ENCODE data around the gene LUC7L2.
"Not testable (repeated sequence)": the region's sequence is repeated elsewhere in the genome, so short reads cannot be mapped to it uniquely, and the experiment has no call there.

Gene LUC7L2

GRCh38 chr7:139429735-139430134 is 70.0 kb downstream of the LUC7L2 start:
- H3K4me1 Mint-ChIP-seq (ENCODE audit: low read depth); H3K36me3 Mint-ChIP-seq (ENCODE audit: low read depth); H3K27me3 Mint-ChIP-seq (ENCODE audit: low read depth); H3K4me3 Mint-ChIP-seq; H3K27ac Mint-ChIP-seq; H3K9me3 Mint-ChIP-seq: not testable (repeated sequence)

GRCh38 chr7:139430443-139430842 is 70.7 kb downstream of the LUC7L2 start:
- Mint-ChIP-seq H3K27me3 (ENCODE audit: low read depth) (no peaks in the 10 kb centered on the region), H3K36me3 (ENCODE audit: low read depth) (peaks cover under 1% of the 10 kb centered on the region), H3K4me1 (ENCODE audit: low read depth) (peaks cover under 1% of the 10 kb centered on the region), H3K4me3 (no peak overlapping the region), H3K27ac (no peak overlapping the region), H3K9me3 (no peaks in the 10 kb centered on the region)

- H3K36me3 Mint-ChIP-seq (ENCODE audit: low read depth): peaks cover 3% of the 10 kb centered on the region
- H3K9me3 Mint-ChIP-seq: no peaks in the 10 kb centered on the region
- no peak overlapping the region for H3K4me3 Mint-ChIP-seq
- peaks cover 3% of the 10 kb centered on the region for H3K4me1 Mint-ChIP-seq (ENCODE audit: low read depth)
- no peak overlapping the region for H3K27ac Mint-ChIP-seq
- no peaks in the 10 kb centered on the region for H3K27me3 Mint-ChIP-seq (ENCODE audit: low read depth)
Measured at GRCh38 chr7:139431010-139431409, 71.3 kb downstream of the LUC7L2 start.

DNA sequence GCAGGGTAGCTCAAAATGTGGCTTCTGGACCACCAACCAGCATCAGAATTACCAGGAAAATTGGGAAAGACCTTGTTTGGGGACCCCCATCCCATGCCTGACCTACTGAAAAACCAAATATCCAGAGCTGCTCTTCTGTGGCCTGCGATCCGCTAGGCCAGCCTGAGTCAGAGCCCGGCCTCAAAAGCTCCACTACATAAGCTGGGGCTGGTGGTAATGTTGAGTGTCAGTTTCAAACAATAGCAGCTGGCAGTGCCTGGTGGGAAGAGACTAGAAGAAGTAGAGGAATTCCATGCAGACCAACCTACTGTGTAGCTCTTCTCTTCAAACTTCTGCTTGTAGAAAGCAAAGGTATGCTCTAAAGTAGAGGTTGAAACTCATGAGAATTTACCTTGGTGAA is 71.8 kb downstream of the LUC7L2 start:
- Mint-ChIP-seq H3K27me3 (ENCODE audit: low read depth) (no peaks in the 10 kb centered on the region), H3K9me3 (no peaks in the 10 kb centered on the region), H3K27ac (no peak overlapping the region), H3K4me1 (ENCODE audit: low read depth) (peaks cover 3% of the 10 kb centered on the region), H3K4me3 (no peak overlapping the region), H3K36me3 (ENCODE audit: low read depth) (peaks cover 3% of the 10 kb centered on the region)

DNA sequence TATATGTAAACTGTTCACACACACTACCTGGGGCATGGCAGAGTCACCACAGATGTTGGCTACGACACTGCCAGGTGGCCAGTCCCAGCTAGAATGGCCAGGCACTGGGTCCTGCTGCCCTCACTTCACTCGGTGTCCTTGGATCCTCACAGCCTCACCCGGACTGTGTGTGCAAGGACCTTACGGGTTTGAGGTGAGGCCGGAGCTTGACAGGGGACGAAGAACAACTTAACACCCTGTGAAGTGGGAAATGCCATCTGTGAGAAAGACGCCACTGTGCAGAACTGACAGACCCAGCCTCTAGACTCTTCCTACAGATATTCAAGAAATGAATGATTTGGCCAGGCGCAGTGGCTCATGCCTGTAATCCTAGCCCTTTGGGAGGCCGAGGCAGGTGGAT is 77.1 kb downstream of the LUC7L2 start:
- no peak overlapping the region for H3K4me3 Mint-ChIP-seq
- peaks cover 3% of the 10 kb centered on the region for H3K36me3 Mint-ChIP-seq (ENCODE audit: low read depth)
- no peak overlapping the region for H3K27ac Mint-ChIP-seq
- peaks cover 4% of the 10 kb centered on the region for H3K4me1 Mint-ChIP-seq (ENCODE audit: low read depth)
- H3K9me3 Mint-ChIP-seq: no peaks in the 10 kb centered on the region
- no peaks in the 10 kb centered on the region for H3K27me3 Mint-ChIP-seq (ENCODE audit: low read depth)

GRCh38 chr7:139439375-139439774 is 79.7 kb downstream of the LUC7L2 start:
- Mint-ChIP-seq H3K4me3 (no peak overlapping the region), H3K9me3 (no peaks in the 10 kb centered on the region), H3K4me1 (ENCODE audit: low read depth) (peaks cover 7% of the 10 kb centered on the region), H3K27ac (no peak overlapping the region), H3K27me3 (ENCODE audit: low read depth) (no peaks in the 10 kb centered on the region), H3K36me3 (ENCODE audit: low read depth) (peaks cover 3% of the 10 kb centered on the region)

- Mint-ChIP-seq H3K9me3 (no peaks in the 10 kb centered on the region), H3K4me3 (no peak overlapping the region), H3K4me1 (ENCODE audit: low read depth) (peaks cover 4% of the 10 kb centered on the region), H3K27ac (peak overlapping the region; percentile 55), H3K27me3 (ENCODE audit: low read depth) (no peaks in the 10 kb centered on the region), H3K36me3 (ENCODE audit: low read depth) (no peaks in the 10 kb centered on the region)
Measured at GRCh38 chr7:139441961-139442360, 82.3 kb downstream of the LUC7L2 start.

DNA sequence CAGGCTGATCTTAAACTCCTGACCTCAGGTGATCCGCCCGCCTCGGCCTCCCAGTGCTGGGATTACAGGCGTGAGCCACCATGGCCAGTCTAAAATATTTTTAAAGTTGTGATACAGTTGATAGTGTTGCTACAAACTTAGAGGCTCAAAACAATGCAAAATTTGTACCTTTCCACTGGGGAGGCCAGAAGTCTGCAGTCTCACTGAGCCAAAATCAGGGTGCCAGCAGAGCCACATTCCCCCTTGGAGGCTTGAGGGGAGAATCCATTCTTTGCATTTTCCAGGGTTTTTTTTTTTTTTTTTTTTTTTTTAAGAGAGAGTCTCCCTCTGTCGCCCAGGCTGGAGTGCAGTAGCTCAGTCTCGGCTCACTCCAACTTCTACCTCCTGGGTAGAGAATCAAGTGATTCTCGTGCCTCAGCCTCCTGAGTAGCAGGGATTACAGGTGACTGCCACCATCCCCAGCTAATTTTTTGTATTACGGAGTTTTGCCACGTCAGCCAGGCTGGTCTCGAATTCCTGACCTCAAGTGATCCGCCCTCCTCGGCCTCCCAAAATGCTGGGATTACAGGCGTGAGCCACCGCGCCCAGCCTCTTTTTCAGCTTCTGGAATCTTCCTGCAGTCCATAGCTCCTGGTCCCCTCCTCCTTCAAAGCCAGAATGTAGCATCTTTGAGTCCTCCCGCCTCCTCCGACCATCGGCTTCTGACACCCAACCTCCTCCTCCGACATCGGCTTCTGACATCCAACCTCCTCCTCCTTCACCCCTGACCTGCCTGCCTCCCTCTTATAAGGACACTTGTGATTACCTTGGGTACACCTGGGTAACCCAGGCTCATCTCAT is 86.6 kb downstream of the LUC7L2 start:
- H3K9me3 Mint-ChIP-seq: no peaks in the 10 kb centered on the region
- peaks cover 4% of the 10 kb centered on the region for H3K4me1 Mint-ChIP-seq (ENCODE audit: low read depth)
- H3K27ac Mint-ChIP-seq: no peak overlapping the region
- H3K27me3 Mint-ChIP-seq (ENCODE audit: low read depth): no peaks in the 10 kb centered on the region
- no peaks in the 10 kb centered on the region for H3K36me3 Mint-ChIP-seq (ENCODE audit: low read depth)
- H3K4me3 Mint-ChIP-seq: no peak overlapping the region

- Mint-ChIP-seq H3K4me1 (ENCODE audit: low read depth) (no peaks in the 10 kb centered on the region), H3K4me3 (no peak overlapping the region)
Measured at GRCh38 chr7:139450851-139451250, 91.2 kb downstream of the LUC7L2 start.

GRCh38 chr7:139451638-139452037 is 91.9 kb downstream of the LUC7L2 start:
- Mint-ChIP-seq H3K9me3 (no peaks in the 10 kb centered on the region), H3K27ac (no peak overlapping the region), H3K27me3 (ENCODE audit: low read depth) (no peaks in the 10 kb centered on the region), H3K36me3 (ENCODE audit: low read depth) (no peaks in the 10 kb centered on the region), H3K4me1 (ENCODE audit: low read depth) (no peaks in the 10 kb centered on the region), H3K4me3 (no peak overlapping the region)

More at GRCh38 chr7:139450851-139451250, 91.2 kb downstream of the LUC7L2 start:
- Mint-ChIP-seq H3K27ac (no peak overlapping the region), H3K36me3 (ENCODE audit: low read depth) (no peaks in the 10 kb centered on the region), H3K27me3 (ENCODE audit: low read depth) (no peaks in the 10 kb centered on the region), H3K9me3 (no peaks in the 10 kb centered on the region)

DNA sequence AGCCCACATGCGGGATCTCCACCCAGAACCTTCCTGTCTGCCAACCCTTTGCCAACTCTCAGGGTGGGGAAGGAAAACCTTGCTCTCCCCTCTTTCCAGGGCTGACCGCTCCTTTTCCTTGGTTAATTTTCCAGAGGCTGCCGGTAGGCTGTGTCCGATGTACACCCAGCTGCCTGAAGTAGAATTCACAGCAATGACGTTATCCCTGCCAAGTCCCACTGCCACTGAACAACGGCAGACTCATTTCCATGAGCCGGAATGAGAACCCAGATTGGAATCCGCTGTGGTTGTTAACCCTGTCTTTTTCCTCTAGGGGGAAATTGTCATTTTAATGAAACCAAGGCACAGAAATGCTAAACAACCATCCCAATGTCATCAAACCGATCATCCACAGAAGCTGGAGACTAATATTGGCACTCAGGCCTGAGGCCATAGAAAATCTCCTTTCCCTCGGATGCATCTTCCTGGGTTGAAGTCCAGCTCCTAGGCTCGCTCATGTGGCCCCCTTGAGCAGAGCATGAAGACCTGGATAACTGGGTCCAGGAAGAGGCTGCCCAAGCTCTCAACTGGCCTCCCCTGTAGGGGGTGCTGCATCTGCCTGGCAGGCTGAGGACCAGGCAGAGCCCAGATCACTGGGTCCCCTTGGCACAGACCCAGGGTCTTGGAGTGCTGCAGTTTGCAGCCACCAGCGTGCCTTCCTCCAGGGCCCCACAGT is 93.4 kb downstream of the LUC7L2 start:
- no peaks in the 10 kb centered on the region for H3K27me3 Mint-ChIP-seq (ENCODE audit: low read depth)
- H3K9me3 Mint-ChIP-seq: no peaks in the 10 kb centered on the region
- H3K4me3 Mint-ChIP-seq: no peak overlapping the region
- no peak overlapping the region for H3K27ac Mint-ChIP-seq
- no peaks in the 10 kb centered on the region for H3K4me1 Mint-ChIP-seq (ENCODE audit: low read depth)
- no peaks in the 10 kb centered on the region for H3K36me3 Mint-ChIP-seq (ENCODE audit: low read depth)

GRCh38 chr7:139453673-139454321 is 94.1 kb downstream of the LUC7L2 start:
- H3K27me3 Mint-ChIP-seq (ENCODE audit: low read depth): no peaks in the 10 kb centered on the region
- no peak overlapping the region for H3K27ac Mint-ChIP-seq
- H3K36me3 Mint-ChIP-seq (ENCODE audit: low read depth): no peaks in the 10 kb centered on the region
- H3K4me1 Mint-ChIP-seq (ENCODE audit: low read depth): no peaks in the 10 kb centered on the region
- no peaks in the 10 kb centered on the region for H3K9me3 Mint-ChIP-seq
- H3K4me3 Mint-ChIP-seq: no peak overlapping the region

- H3K4me1 Mint-ChIP-seq (ENCODE audit: low read depth): no peaks in the 10 kb centered on the region
- H3K36me3 Mint-ChIP-seq (ENCODE audit: low read depth): no peaks in the 10 kb centered on the region
- H3K9me3 Mint-ChIP-seq: no peaks in the 10 kb centered on the region
- no peak overlapping the region for H3K27ac Mint-ChIP-seq
- H3K27me3 Mint-ChIP-seq (ENCODE audit: low read depth): no peaks in the 10 kb centered on the region
- H3K4me3 Mint-ChIP-seq: no peak overlapping the region
Measured at GRCh38 chr7:139455789-139456188, 96.1 kb downstream of the LUC7L2 start.

DNA sequence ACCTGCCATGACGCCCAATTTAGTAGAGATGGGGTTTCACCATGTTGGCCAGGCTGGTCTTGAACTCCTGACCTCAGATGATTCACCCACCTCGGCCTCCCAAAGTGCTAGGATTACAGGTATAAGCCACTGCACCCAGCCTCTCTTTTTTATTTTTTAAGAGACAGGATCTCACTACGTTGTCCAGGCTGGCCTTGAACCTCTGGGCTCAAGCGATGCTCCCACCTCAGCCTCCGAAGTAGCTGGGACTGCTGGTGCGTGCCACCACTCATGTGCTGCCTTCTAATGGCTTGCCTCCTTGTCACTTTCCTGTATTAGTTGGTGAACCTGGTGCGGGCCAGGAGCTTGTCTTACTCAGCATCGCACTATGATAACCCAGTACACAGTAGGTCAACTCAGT is 96.8 kb downstream of the LUC7L2 start:
- no peaks in the 10 kb centered on the region for H3K4me1 Mint-ChIP-seq (ENCODE audit: low read depth)
- no peaks in the 10 kb centered on the region for H3K9me3 Mint-ChIP-seq
- H3K27me3 Mint-ChIP-seq (ENCODE audit: low read depth): no peaks in the 10 kb centered on the region
- H3K36me3 Mint-ChIP-seq (ENCODE audit: low read depth): no peaks in the 10 kb centered on the region
- H3K4me3 Mint-ChIP-seq: no peak overlapping the region
- no peak overlapping the region for H3K27ac Mint-ChIP-seq
